IMR-90 (cell line): ENCODE results near the gene ARFGEF3. TPM values are rescaled to one million over a fixed set of nuclear protein-coding genes. Genes with fewer than 3 reads are reported as not detected.

Experiments used
- ATAC-seq: fragments of 200-7000 bp; cut with Tn5 transposase; 2 replicates; pipeline ENCODE4 v1.9.1; 2020; ENCODE audit warnings: low read depth, mild to moderate bottlenecking, moderate library complexity
- BruUV-seq: library from RNA; stranded (reverse); fragments of 400-500 nt; replicated peaks from 2 replicates; lab custom pipeline; 2021; lab: Mats Ljungman, UMichigan
- CTCF ChIA-PET: fragments of 300-600 bp; formaldehyde crosslinking; extraction: SDS; loops from one replicate; lab custom pipeline; 2021; ENCODE audit warnings: antibody characterized with exemption; lab: Yijun Ruan, JAX
- POLR2A ChIA-PET: fragments of 300-600 bp; sonication (Branson Sonifier 250); formaldehyde crosslinking; loops from one replicate; lab custom pipeline; 2022; ENCODE audit warnings: antibody characterized with exemption; ENCODE audit not compliant: unreplicated experiment; lab: Charles Lee
- DNase-seq: peaks from one replicate; pipeline ENCODE4 v3.0.0; 2013
- H2AFZ ChIP-seq: replicated peaks from 2 replicates; pipeline ENCODE3; 2013; ENCODE audit warnings: low read length, mild to moderate bottlenecking; ENCODE audit not compliant: poor library complexity
- H2AK5ac ChIP-seq: 2 replicates; pipeline ENCODE4 v1.6.1; 2013; ENCODE audit warnings: low read depth, low read length, inconsistent platforms
- H2AK9ac ChIP-seq: replicated peaks from 2 replicates; pipeline ENCODE3; 2013; ENCODE audit warnings: mild to moderate bottlenecking, low read depth, low read length, moderate library complexity; ENCODE audit not compliant: poor library complexity
- H2BK120ac ChIP-seq: 2 replicates; pipeline ENCODE4 v1.6.1; 2013; ENCODE audit warnings: low read depth, low read length, inconsistent platforms
- H2BK15ac ChIP-seq: 3 replicates; pipeline ENCODE4 v1.6.1; 2013; ENCODE audit warnings: low read depth, low read length, inconsistent platforms
- H2BK20ac ChIP-seq: 2 replicates; pipeline ENCODE4 v1.6.1; 2013; ENCODE audit warnings: low read depth, mild to moderate bottlenecking, inconsistent platforms, low read length, moderate library complexity
- H2BK5ac ChIP-seq: 2 replicates; pipeline ENCODE4 v1.6.1; 2013; ENCODE audit warnings: mild to moderate bottlenecking, low read depth, low read length, inconsistent platforms; ENCODE audit not compliant: poor library complexity, severe bottlenecking
- H3K14ac ChIP-seq: replicated peaks from 2 replicates; pipeline ENCODE4 v1.6.1; 2013; ENCODE audit warnings: low read depth, low read length, inconsistent platforms
- H3K18ac ChIP-seq: 2 replicates; pipeline ENCODE4 v1.6.1; 2013; ENCODE audit warnings: low read depth, low read length, control low read depth
- H3K23ac ChIP-seq: 2 replicates; pipeline ENCODE4 v1.6.1; 2013; ENCODE audit warnings: low read depth, low read length, inconsistent platforms
- H3K27ac ChIP-seq: 2 replicates; pipeline ENCODE4 v1.5.1; 2013; ENCODE audit warnings: mild to moderate bottlenecking, control low read depth, low read length; ENCODE audit not compliant: insufficient read depth
- H3K27me3 ChIP-seq: 2 replicates; pipeline ENCODE4 v1.6.1; 2013; ENCODE audit warnings: low read length; ENCODE audit not compliant: control insufficient read depth, insufficient read depth
- H3K36me3 ChIP-seq: 2 replicates; pipeline ENCODE4 v1.6.1; 2013; ENCODE audit warnings: low read length, mixed read lengths; ENCODE audit not compliant: control insufficient read depth, insufficient read depth
- H3K4ac ChIP-seq: 2 replicates; pipeline ENCODE4 v1.6.1; 2013; ENCODE audit warnings: low read depth, low read length, inconsistent platforms
- H3K4me1 ChIP-seq: 2 replicates; pipeline ENCODE4 v1.6.1; 2013; ENCODE audit warnings: low read length, mixed read lengths; ENCODE audit not compliant: control insufficient read depth, insufficient read depth
- H3K4me2 ChIP-seq: 2 replicates; pipeline ENCODE4 v1.6.1; 2013; ENCODE audit warnings: low read depth, mild to moderate bottlenecking, control low read depth, low read length, moderate library complexity
- H3K4me3 ChIP-seq: 2 replicates; pipeline ENCODE4 v1.5.1; 2013; ENCODE audit warnings: low read depth, mild to moderate bottlenecking, control low read depth, low read length, moderate library complexity; ENCODE audit not compliant: insufficient read depth
- H3K56ac ChIP-seq: 2 replicates; pipeline ENCODE4 v1.6.1; 2013; ENCODE audit warnings: low read length, inconsistent platforms; ENCODE audit not compliant: insufficient read depth; ENCODE audit errors: extremely low read depth
- H3K79me1 ChIP-seq, 2 experiments: 2 replicates each; pipeline ENCODE4 v1.6.1; 2013; ENCODE audit warnings: low read length in 2 of 2, inconsistent platforms in 1 of 2, low read depth in 1 of 2
- H3K9ac ChIP-seq: 2 replicates; pipeline ENCODE4 v1.6.1; 2013; ENCODE audit warnings: low read depth, low read length, control low read depth
- H3K9me1 ChIP-seq: 2 replicates; pipeline ENCODE4 v1.6.1; 2013; ENCODE audit warnings: low read length, inconsistent platforms; ENCODE audit not compliant: insufficient read depth
- H3K9me3 ChIP-seq: 2 replicates; pipeline ENCODE4 v1.6.1; 2013; ENCODE audit warnings: low read length; ENCODE audit not compliant: control insufficient read depth, insufficient read depth
- H4K20me1 ChIP-seq: 2 replicates; pipeline ENCODE4 v1.6.1; 2013; ENCODE audit warnings: low read length, inconsistent platforms; ENCODE audit not compliant: insufficient read depth
- H4K5ac ChIP-seq: 2 replicates; pipeline ENCODE4 v1.6.1; 2013; ENCODE audit warnings: mild to moderate bottlenecking, low read depth, low read length, control low read depth
- H4K8ac ChIP-seq, 2 experiments: 2 replicates each; pipeline ENCODE4 v1.6.1; 2013; ENCODE audit warnings: low read depth in 2 of 2, low read length in 2 of 2, control low read depth in 1 of 2, inconsistent platforms in 1 of 2
- H4K91ac ChIP-seq: 2 replicates; pipeline ENCODE4 v1.6.1; 2013; ENCODE audit warnings: low read depth, low read length, inconsistent platforms; ENCODE audit not compliant: insufficient read depth
- CTCF ChIP-seq: conservative IDR thresholded peaks from 2 replicates; pipeline ENCODE4 v1.5.1; 2012; ENCODE audit warnings: mild to moderate bottlenecking, low read depth, low read length, improper control_type of control experiment
- MAZ ChIP-seq: IDR thresholded peaks from 2 replicates; pipeline ENCODE4 v1.6.1; 2012; ENCODE audit warnings: low read depth, mild to moderate bottlenecking, low read length, improper control_type of control experiment, moderate library complexity, borderline replicate concordance
- whole genome bisulfite sequencing, 2 experiments: methylation state at CpG; one replicate each; pipeline versions ENCODE4 v1.1.5 to v1.1.7; 2013; ENCODE audit warnings: missing lambda C conversion rate in 2 of 2; ENCODE audit not compliant: insufficient read length in 1 of 2; ENCODE audit errors: extremely low coverage in 2 of 2; 5-methylcytosine and 5-hydroxymethylcytosine counted together
- dilution Hi-C: fragments of 300-500 bp; cut with HindIII; formaldehyde crosslinking; loops from one replicate; pipeline ENCODE4 v1.14.3; 2018; ENCODE audit warnings: low sequenced_read_pairs; ENCODE audit not compliant: unreplicated experiment
- in situ Hi-C: fragments of 300-500 bp; cut with MboI; formaldehyde crosslinking; loops from 3 replicates; pipeline ENCODE4 v1.14.3; 2019; ENCODE audit warnings: low sequenced_read_pairs, inconsistent platforms, mixed read lengths
- intact Hi-C: fragments of 100-400 bp; cut with micrococcal nuclease; formaldehyde crosslinking; loops from 2 replicates; pipeline ENCODE4 v1.10.0; 2022
- polyA plus RNA-seq, 3 experiments: library from polyadenylated mRNA; depleted of rRNA; stranded (reverse); fragments of >200 nt; gene quantifications; 2 replicates each; pipeline ENCODE4 v1.2.3, GENCODE V29; 2012; ENCODE audit warnings: low replicate concordance in 1 of 3
- total RNA-seq: library from RNA; depleted of rRNA; stranded (reverse); fragments of >200 nt; gene quantifications from 2 replicates; pipeline ENCODE4 v1.2.3, GENCODE V29; 2012

Gene ARFGEF3
- total and polyA plus RNA-seq, 2 of the 4 experiments (the other 2 are of a cell fraction) = under 0.01 to 0.02 TPM

DNA sequence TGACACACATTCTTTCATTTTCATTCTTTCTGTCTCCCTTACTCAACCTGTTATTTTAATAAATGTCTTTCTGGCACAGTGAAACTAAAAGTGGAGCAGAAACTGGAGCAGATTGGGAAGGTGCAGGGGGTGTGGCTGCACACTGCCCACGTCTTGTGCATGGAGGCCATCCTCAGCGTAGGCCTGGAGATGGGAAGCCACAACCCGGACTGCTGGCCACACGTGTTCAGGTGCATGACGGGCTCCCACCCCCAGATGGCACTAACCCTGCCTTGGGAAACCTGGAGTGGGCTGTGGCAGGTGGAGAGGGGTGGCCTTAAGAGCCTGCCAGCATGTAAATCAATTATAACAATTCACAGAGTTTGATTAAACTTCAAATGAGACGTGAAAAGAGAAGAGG, 128.0 kb downstream of the ARFGEF3 start:
- no peaks in the 10 kb centered on the region for H3K4me1 ChIP-seq
- H2BK15ac ChIP-seq = 0 out of 3 replicates have a peak overlapping the region, but pooled peaks have one; percentile 47
- H3K18ac ChIP-seq = no peak overlapping the region
- no peaks in the 10 kb centered on the region for H3K79me1 ChIP-seq
- in situ Hi-C loops (no loop called here), intact Hi-C loops (loop anchor here (5.0 kb wide), 1 partner anchor 172 kb away; no protein-coding TSS in a partner anchor), dilution Hi-C loops (no loop called here)
- H3K4ac ChIP-seq = peak overlapping the region; percentile 18; the same call in 1 of the 2 replicates
- no peak overlapping the region for H3K4me3 ChIP-seq
- POLR2A ChIA-PET = no interaction called here
- no peak overlapping the region for H4K8ac ChIP-seq
- H3K9ac ChIP-seq = no peak overlapping the region
- H3K9me3 ChIP-seq = no peaks in the 10 kb centered on the region
- ATAC-seq (no peak), DNase-seq (no peak)
- H3K23ac ChIP-seq = no peak overlapping the region
- H4K91ac ChIP-seq = no peak overlapping the region
- H2BK120ac ChIP-seq = peak overlapping the region; percentile 16
- H3K4me2 ChIP-seq = no peak overlapping the region
- H2AK9ac ChIP-seq = no peak overlapping the region
- WGBS, 2 experiments = 70% methylated on average over 2 of the region's 6 CpGs; no CpG with 5 or more reads in 1 of the 2 experiments
- no peak overlapping the region for H3K56ac ChIP-seq
- peak overlapping the region; percentile 27 for H2BK20ac ChIP-seq
- CTCF ChIA-PET = no interaction called here
- no peak overlapping the region for H2AFZ ChIP-seq
- H3K27ac ChIP-seq = no peak overlapping the region
- TF ChIP-seq MAZ (no peak), CTCF (0 out of 2 replicates have a peak, but pooled peaks have one; percentile 2)
- no peaks in the 10 kb centered on the region for H4K20me1 ChIP-seq
- 0 out of 2 replicates have a peak, but pooled peaks cover 4% of the 10 kb centered on the region for H3K9me1 ChIP-seq
- BruUV-seq = no TSS peak
- H3K36me3 ChIP-seq = no peaks in the 10 kb centered on the region
- H4K5ac ChIP-seq = no peak overlapping the region
- peaks cover 7% of the 10 kb centered on the region; the same call in 1 of the 2 replicates for H3K27me3 ChIP-seq
- H2AK5ac ChIP-seq = no peak overlapping the region
- H2BK5ac ChIP-seq = no peak overlapping the region
- H3K14ac ChIP-seq = no peak overlapping the region
